AG04449 (cell line): Measurements from ENCODE around the gene RUBCNL.

Experiments
- CTCF ChIA-PET: fragments of 350-600 bp; formaldehyde crosslinking; extraction: SDS; loops from one replicate; lab custom pipeline; 2021; ENCODE audit warnings: antibody characterized with exemption; lab: Yijun Ruan, JAX
- POLR2A ChIA-PET: fragments of 400-600, 350-600 bp; formaldehyde crosslinking; extraction: SDS; loops from one replicate; lab custom pipeline; 2020; ENCODE audit warnings: antibody characterized with exemption, inconsistent platforms; lab: Yijun Ruan, JAX
- DNase-seq: peaks from one replicate; pipeline ENCODE4 v3.0.0-alpha.2; 2010; ENCODE audit warnings: low read depth, low spot score
- H3K4me3 ChIP-seq: 2 replicates; pipeline ENCODE4 v1.5.1; 2011; ENCODE audit warnings: low read depth, mild to moderate bottlenecking, control low read depth, low read length
- TF ChIP-seq, protein P1 (sequence below): IDR thresholded peaks from one replicate; pipeline ENCODE4 v1.5.1; 2011; ENCODE audit warnings: mild to moderate bottlenecking, moderate library complexity, low read length, control low read depth, inconsistent platforms; ENCODE audit not compliant: insufficient read depth; ENCODE audit errors: missing control alignments

Gene RUBCNL

DNA sequence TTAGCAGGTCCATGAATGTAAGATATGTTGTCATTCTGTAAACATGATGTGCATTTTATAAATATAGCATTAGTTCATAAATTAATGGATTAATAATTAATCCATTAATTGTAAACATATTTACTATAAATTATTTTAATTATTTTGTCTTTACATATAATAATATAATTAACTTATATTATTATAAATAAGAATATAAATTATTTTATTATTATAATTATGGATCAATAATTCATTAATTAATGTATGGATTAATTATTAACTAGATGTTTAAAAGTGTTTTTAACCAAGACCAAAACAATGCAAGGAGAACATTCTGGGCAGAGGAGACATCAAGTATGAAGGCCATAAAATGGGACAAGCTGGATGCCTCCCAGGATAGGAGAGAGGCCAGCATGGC lies 72.0 kb downstream of the RUBCNL start:
- DNase-seq, result no peak
- TF ChIP-seq, protein P1, sequence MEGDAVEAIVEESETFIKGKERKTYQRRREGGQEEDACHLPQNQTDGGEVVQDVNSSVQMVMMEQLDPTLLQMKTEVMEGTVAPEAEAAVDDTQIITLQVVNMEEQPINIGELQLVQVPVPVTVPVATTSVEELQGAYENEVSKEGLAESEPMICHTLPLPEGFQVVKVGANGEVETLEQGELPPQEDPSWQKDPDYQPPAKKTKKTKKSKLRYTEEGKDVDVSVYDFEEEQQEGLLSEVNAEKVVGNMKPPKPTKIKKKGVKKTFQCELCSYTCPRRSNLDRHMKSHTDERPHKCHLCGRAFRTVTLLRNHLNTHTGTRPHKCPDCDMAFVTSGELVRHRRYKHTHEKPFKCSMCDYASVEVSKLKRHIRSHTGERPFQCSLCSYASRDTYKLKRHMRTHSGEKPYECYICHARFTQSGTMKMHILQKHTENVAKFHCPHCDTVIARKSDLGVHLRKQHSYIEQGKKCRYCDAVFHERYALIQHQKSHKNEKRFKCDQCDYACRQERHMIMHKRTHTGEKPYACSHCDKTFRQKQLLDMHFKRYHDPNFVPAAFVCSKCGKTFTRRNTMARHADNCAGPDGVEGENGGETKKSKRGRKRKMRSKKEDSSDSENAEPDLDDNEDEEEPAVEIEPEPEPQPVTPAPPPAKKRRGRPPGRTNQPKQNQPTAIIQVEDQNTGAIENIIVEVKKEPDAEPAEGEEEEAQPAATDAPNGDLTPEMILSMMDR, result no peak
- H3K4me3 ChIP-seq, result no peak overlapping the region
- CTCF ChIA-PET, result interaction anchor here (1.0 to 5.2 kb wide), 5 partner anchors 13 to 189 kb away, joined by 3 to 23 read pairs (median 6); no protein-coding TSS in a partner anchor
- POLR2A ChIA-PET, result no interaction called here

DNA sequence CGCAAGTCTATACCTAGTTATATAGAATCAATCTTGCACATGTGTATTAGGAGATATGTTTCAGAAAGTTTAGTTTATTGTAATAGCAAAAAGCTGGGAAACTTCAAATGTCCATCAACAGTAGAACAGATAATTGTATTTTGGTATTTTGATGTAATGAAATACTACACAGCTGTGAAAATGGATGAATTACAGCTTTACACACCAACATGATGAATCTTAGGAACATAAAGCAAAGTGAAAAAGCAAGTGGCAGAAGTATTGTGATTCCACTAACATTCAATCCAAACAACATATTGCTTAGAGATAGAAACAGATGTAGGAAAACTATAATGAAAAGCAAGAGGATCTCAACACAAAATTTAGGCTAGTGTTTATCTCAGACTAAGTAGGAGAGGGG lies 72.5 kb downstream of the RUBCNL start:
- TF ChIP-seq, protein P1, result no peak
- ChIA-PET POLR2A (no interaction called here), CTCF (interaction anchor here (1.3 to 5.2 kb wide), 4 partner anchors 14 to 188 kb away, joined by 5 to 23 read pairs (median 12); no protein-coding TSS in a partner anchor)
- no peak overlapping the region for H3K4me3 ChIP-seq
- DNase-seq, result no peak

DNA sequence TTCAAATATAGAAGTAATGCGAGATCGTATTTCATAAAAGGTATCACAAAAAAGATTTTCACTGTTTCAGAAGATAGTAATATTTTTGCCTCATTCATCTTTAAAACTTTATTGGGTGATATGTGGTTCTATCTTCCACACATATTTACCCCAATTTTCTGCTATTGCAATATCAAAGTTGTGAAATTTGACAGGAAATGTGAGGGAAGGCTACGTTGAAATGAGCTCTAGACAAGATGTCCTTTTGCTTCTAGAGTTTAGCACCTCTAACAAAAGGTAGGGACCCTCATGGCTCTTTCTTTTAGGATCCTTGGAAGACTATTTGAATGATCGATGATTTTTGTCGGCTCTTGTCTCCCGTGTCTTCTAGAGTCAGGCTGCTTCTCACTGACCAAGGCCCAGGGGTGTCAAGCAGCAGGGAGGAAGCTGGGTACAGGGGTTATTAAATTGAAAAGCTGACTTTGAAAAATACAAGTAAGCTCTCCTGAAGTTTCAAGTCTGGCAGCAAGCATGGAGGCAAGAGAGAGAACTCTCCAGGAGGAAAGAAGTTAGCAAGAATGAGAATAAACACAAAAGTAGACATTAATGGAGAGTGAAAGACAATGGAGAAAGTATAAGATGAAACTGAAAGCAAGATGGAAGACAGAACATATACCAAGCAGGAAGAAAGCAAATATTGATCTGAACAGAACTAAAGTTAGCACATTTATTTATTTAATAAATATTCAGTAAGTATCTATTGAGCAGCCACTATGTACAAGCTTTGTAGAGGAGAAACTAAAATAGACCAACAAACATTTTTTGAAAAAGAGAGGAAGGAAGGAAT lies 73.4 kb downstream of the RUBCNL start:
- TF ChIP-seq, protein P1, result no peak
- no peak for DNase-seq
- POLR2A ChIA-PET, result no interaction called here
- CTCF ChIA-PET, result interaction anchor here (0.7 to 5.2 kb wide), 6 partner anchors 12 to 507 kb away, joined by 3 to 23 read pairs (median 4); no protein-coding TSS in a partner anchor
- H3K4me3 ChIP-seq, result no peak overlapping the region

DNA sequence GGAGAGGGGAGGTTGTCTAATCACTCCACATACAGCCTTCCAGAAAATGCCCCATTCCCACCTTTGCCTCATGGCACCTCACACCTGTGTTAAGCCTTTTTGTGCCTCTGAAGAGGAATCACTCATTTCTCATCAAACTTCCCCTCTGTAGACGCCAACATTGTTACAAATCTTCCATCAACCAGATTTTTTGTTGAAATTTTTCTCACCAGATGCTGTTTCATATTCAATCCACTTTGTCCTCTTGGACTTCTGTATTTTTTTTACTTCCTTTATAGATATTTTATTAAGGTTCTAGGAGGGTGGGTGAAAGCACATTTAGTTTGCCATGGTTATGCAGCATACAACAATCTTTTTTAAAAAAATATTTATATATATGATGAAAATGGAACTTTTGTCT lies 74.0 kb downstream of the RUBCNL start:
- CTCF ChIA-PET, result interaction anchor here (1.3 to 5.2 kb wide), 3 partner anchors 153 to 506 kb away, joined by 4 to 23 read pairs (median 4); no protein-coding TSS in a partner anchor
- TF ChIP-seq, protein P1, result no peak
- POLR2A ChIA-PET, result no interaction called here
- H3K4me3 ChIP-seq, result no peak overlapping the region
- no peak for DNase-seq

DNA sequence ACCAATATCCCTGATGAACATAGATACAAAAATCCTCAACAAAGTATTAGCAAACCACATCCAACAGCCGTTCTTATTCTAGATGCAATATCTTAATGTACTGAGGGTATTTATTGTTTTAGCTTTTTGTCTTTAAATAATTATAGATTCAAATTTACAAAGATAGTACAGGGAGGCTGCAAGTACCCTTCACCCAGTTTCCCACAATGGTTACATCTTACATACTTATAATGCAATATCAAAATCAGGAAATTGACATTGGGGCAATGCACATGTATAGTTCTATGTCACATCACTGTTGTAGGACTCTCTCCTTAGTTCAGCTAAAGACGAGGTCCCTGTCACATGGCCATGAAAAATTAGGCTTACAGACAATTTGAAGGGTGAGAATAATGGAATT lies 75.8 kb downstream of the RUBCNL start:
- no peak for DNase-seq
- no peak overlapping the region for H3K4me3 ChIP-seq
- ChIA-PET POLR2A (no interaction called here), CTCF (interaction anchor here (0.9 to 2.7 kb wide), 4 partner anchors 10 to 185 kb away, joined by 4 to 15 read pairs (median 8); no protein-coding TSS in a partner anchor)
- TF ChIP-seq, protein P1, result no peak

DNA sequence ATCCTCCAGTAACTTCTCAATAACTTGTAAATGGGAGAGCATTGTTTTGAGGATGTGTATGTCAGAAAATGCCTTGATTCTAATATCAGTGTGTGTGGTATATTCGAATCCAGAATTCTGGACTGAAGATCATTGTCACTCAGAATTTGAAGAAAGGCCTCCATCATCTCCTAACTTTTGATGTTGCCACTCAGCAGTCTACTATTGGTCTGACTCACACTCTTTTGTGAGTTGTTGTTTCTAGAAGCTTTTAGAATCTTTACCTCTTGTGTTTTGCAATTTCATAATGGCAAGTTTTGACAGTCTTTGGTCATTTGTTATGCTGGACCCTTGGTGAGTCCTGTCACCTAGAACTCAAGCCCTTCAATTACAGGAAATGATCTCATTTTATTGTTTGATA lies 77.0 kb downstream of the RUBCNL start:
- DNase-seq, result no peak
- no peak overlapping the region for H3K4me3 ChIP-seq
- CTCF ChIA-PET, result interaction anchor here (2.6 to 2.7 kb wide), 2 partner anchors 12 to 150 kb away, joined by 12 to 15 read pairs; no protein-coding TSS in a partner anchor
- TF ChIP-seq, protein P1, result no peak
- POLR2A ChIA-PET, result no interaction called here
